Subcutaneous adipose tissue (tissue), 4 donors: ENCODE data around the gene TCF7L2. TPM values are rescaled to one million over a fixed set of nuclear protein-coding genes. Genes with fewer than 3 reads are reported as not detected.

Source experiments
- CTCF ChIP-seq: fragments of 450-650 bp; IDR thresholded peaks from one replicate; pipeline ENCODE4 v1.5.1; 2016; ENCODE audit warnings: low read depth, mild to moderate bottlenecking, control low read depth, antibody characterized with exemption, moderate library complexity
- total RNA-seq, 4 donors: library from RNA; depleted of rRNA; stranded (reverse); fragments of >200 nt; gene quantifications; one replicate each; pipeline ENCODE4 v1.1.0, GENCODE V29; 2016

Gene TCF7L2
- total RNA-seq, 4 donors from 2014 or later = 24.3 to 70.1 (median 43.5) TPM

GRCh38 chr10:112913255-112913654, 36.8 kb upstream of the TCF7L2 start:
- TF ChIP-seq CTCF = no peak

GRCh38 chr10:112913661-112914287, 36.3 kb upstream of the TCF7L2 start:
- no peak for TF ChIP-seq CTCF

- TF ChIP-seq CTCF = no peak
Observed at GRCh38 chr10:112914288-112914952, 35.6 kb upstream of the TCF7L2 start.

GRCh38 chr10:112915590-112916572, 34.2 kb upstream of the TCF7L2 start:
- TF ChIP-seq CTCF = no peak

GRCh38 chr10:112917681-112918080, 32.4 kb upstream of the TCF7L2 start:
- TF ChIP-seq CTCF = no peak

GRCh38 chr10:112918771-112919170, 31.3 kb upstream of the TCF7L2 start:
- no peak for TF ChIP-seq CTCF

- no peak for TF ChIP-seq CTCF
Observed at GRCh38 chr10:112919721-112920120, 30.3 kb upstream of the TCF7L2 start.
